Fibroblast of skin of left biceps (primary cell): ENCODE data around the gene TSPAN9.

Experiments
- DNase-seq, 2 experiments: peaks; one replicate each; pipeline ENCODE4 v3.0.0-alpha.2; 2013; ENCODE audit warnings: low read depth in 2 of 2

The TSPAN9 gene

GRCh38 chr12:3164454-3165077, 87.4 kb downstream of the TSPAN9 start:
- DNase-seq, result no peak

DNA sequence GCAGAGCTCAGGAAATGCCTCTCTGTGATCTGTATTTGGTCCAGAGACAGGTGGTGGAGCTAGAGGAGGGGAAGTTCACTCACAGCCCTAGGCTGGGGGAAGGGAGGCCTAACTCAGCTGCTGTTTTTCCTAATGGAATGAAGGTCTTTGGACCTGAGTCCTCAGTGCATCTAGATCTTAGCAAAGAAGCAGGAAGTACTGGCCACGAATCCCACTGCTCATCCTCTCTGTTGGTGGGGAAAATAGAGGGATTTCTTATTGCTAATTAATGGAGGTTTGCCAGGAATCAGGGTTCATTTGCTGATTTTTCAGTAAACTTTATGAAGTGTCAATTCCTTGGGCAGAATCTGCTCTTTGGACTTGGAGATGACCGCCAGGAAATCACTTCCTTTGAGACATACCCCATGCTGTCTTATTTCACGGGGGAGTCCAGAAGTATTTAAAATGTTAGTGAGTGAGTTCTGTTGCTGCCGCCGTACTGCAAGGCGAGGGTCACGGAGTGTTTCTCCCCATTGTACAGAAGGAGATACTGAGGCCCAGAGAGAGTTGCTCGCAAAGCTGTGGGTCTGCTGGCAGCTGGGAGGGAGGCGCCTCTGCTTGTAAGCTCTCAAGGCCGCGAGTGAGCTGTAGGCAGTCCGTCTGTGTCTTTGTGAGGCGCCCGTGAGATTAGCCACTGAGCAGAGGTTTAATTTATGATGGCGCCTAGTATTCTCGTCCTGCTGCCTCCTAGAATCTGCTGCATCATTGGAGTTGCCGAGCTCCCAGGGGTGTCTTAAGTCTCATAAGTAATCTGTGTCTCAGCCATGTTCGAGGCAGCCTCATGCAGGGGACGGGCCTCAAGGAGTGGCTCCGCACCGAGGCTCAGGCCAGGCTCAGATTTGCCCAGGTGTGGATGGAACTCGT, 88.2 kb downstream of the TSPAN9 start:
- no peak for DNase-seq

- DNase-seq, result no peak
Observed at GRCh38 chr12:3167636-3168035, 90.5 kb downstream of the TSPAN9 start.

DNA sequence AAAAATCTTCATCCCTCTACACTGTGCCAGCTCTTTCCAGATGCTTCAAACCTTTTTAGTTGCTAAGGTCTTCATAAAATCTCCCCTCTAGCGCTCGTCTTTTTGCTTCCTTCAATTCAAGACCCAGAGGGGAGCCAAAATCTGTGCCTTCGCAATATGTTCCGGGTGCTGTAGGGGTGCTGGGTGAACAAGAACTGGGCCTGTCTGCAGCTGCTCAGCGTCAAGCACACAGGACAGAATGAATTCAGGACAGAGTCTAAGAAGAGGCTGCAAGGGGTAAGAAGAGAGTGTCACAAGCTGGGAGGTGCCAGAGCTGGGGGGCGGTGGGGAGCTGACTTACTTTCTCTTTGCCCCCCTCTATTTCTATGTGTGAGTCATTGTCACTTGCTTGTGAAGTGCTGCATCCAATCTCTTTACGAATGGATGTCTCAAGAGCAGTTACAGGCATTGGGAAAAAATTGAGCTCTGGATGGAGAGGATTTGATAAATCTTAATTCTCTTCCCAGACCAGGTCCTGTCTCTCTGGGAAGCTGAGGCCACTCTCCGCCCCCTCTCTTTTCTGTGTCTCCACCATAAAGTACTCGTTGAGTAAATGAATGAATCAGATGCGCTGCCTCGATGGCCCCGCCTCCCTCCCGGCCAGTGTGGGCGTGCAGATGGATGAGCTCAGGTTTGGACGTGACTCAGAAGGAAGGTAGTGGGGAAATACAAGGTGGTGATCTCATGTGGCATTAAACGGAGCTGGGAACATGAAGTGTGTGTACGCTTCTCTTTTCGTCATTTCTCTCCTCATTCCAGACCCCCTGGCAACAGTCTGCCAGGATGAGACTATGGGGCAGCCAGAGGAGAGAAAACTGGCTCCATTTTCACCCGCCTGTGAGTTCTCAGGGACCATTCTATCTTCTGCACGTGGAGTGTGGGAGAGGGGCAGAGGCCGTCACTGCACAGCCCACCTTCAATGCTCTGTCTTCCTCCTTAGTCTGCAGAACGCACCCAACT, 91.3 kb downstream of the TSPAN9 start:
- DNase-seq, result peak; percentile 53 to 62

GRCh38 chr12:3170423-3171194, 93.4 kb downstream of the TSPAN9 start:
- peak; percentile 52 to 53 for DNase-seq

GRCh38 chr12:3171195-3171591, 94.0 kb downstream of the TSPAN9 start:
- DNase-seq, result no peak

GRCh38 chr12:3172124-3173007, 95.2 kb downstream of the TSPAN9 start:
- no peak for DNase-seq

- DNase-seq, result no peak
Observed at GRCh38 chr12:3173008-3173553, 95.9 kb downstream of the TSPAN9 start.

- DNase-seq, result no peak
Observed at GRCh38 chr12:3173912-3174311, 96.7 kb downstream of the TSPAN9 start.

GRCh38 chr12:3175238-3175637, 98.1 kb downstream of the TSPAN9 start:
- no peak for DNase-seq

- DNase-seq, result no peak
Observed at GRCh38 chr12:3176754-3177153, 99.6 kb downstream of the TSPAN9 start.

DNA sequence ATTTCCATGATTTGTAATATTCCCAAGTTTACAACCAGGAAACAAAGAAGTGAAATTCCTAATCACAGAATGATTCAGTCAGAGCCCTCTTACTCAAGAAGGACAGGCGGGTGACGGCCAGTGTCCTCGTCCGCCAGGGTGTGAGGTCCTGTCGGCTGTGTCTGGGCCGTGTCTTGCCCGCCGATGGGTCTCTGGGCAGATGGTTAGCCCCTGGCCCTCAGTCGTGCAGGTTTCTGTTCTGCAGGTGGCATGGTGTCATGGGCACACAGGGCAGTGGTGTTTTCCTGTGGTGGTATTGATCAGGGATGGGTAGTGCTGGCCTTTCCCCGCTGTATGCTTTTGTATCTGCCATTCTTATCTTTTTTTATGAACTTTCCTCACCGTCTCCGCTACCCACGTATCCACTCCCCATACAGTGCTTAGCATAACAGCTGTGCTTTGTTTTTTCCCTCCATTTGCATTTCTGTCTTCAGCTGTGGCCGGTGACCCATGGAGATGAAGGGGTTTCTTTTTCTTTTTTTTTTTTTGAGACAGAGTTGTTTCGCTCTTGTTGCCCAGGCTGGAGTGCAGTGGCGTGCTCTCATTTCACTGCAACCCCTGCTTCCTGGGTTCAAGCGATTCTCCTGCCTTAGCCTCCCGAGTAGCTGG, 100.7 kb downstream of the TSPAN9 start:
- no peak for DNase-seq

DNA sequence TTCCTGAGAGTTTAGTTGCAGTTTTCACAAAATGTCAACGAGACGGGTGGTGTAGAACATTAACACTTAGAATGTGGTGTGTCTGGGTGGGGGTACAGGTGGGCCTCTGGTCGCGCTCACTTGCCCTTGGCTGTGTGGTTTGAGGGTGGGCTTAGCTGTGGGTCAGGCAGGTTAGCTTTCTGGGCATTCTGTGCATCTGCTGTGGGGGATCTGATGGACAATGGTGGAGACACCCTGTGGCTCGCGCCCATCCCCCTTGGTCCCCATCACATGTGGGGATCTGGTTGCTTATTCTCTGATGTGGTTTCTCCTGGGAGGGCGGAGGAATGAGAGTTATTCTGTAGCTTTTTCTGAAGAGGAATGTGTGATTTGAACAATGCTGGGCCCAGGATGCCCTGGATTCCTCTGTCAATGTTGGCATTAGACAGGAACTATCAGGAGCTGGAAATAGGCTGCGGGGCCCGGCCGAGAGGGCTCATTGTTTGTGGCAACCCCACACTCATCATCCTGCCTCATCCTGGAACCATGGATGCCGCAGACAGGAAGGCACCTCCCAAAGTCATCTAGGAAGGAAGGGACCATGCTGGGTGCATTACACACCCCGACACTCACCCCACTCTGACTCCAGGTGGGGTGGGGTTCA, 101.6 kb downstream of the TSPAN9 start:
- no peak for DNase-seq

DNA sequence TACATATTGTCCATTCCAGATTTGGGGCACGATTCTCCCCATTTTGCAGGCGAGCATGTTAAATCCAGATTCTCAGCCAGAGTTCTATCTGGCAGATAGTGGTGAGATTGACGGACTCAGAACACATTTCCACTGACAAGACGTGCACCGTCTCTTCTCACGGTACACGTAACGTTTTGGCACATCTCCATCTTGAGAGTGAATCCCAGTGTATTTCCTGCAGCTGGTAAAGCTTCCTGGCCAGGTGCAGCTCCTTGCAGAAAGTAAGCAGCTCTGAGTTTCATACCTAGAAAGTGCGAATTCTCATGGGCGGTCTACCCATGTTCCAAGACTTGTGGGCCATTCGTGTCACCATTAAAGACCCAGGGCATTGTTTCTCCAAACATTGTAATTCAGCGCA, 102.6 kb downstream of the TSPAN9 start:
- no peak for DNase-seq

DNA sequence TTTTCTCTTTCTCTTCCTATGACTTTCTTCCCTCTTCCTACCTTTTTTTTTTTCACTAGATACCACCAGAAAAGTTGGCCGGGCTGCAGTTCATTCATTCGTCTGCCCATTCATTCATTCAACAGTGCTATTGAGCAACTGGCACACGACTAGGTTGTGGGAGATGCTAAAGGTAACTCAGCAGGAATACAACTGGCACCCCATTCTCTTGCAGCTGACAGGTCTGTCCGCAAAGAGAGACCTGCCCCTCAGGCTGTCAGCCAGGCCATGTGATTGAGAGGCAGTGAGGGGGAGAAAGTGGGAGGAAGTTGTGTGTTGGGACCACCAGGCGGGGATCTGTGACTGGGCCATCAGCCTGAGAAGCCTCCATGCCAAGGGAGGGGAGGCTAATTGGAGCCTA, 105.2 kb downstream of the TSPAN9 start:
- DNase-seq, result no peak

GRCh38 chr12:3184485-3184884, 107.3 kb downstream of the TSPAN9 start:
- no peak for DNase-seq

- DNase-seq, result no peak
Observed at GRCh38 chr12:3185260-3185870, 108.2 kb downstream of the TSPAN9 start.

GRCh38 chr12:3186546-3187215, 109.5 kb downstream of the TSPAN9 start:
- no peak for DNase-seq
